ENCODE data around the gene TRIM69.
"Not testable (repeated sequence)": the region's sequence is repeated elsewhere in the genome, so short reads cannot be mapped to it uniquely, and the experiment has no call there.

The TRIM69 gene

DNA sequence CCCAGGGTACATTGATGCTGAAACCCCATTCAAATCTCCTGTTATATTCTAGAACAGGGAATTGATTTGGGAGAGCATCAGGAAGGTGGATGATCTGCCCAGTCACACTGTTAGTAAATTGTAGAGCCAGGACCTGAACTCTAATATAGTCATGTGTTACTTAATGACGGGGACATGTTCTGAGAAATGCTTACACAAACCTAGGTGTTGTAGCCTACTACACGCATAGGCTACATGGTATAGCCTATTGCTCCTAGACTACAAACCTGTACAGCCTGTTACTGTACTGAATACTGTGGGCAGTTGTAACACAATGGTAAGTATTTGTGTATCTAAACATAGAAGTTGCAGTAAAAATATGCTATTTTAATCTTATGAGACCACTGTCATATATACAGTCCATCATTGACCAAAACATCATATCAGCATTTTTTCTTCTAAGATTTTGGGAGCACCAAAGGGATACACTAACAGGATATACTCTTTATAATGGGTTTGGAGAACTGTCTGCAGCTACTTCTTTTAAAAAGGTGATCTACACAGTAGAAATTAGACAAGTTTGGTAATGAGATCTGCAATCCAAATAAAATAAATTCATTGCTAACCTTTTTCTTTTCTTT is 19.2 kb upstream of the TRIM69 start:
- DNase-seq: no peak

DNA sequence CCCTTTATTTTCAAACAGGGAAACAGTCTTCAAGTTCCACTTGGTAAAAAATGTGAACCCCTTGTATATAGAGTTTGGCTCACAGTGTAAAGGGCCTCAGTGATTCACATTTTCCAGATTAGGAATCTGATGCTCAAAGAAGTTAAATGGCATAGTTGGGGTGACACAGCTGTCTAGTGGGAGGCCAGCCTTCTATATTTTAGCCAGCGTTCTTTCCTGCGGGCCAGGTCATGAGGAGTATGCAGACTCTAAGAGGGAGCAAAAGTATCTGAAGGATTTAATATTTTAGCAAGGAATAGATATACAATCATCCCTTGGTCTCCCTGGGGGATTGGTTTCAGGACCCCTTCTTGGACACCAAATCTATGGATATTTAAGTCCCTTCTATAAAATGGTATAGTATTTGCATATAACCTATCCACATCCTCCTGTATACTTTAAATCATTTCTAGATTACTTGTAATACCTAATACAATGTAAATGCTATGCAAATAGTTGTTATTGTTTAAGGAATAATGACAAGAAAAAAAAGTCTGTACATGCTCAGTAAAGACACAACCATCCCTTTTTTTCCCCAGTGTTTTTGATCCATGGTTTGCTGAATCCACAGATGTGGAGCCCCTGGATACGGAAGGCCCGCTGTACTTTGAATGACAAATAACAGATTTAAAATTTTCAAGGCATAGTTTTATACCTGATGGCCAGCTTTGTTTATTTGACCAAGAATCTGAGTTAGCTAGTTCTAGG is 18.0 kb upstream of the TRIM69 start:
- no peak for DNase-seq

DNA sequence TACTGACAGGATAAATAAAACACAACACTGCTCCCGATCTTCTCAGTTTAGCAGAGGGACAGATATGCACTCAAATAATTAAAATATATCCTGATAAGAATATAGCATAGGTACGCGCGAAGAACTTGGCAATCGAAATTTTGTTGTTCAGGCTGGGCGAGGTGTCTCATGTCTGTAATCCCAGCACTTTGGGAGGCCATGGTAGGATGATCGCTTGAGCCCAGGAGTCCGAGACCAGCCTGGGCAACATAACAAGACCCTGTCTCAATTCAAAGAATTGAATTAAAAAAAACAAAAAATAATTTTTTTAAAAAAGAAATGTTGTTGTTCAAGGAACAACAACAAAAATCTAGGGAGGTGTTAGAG is 17.4 kb upstream of the TRIM69 start:
- DNase-seq: no peak

DNA sequence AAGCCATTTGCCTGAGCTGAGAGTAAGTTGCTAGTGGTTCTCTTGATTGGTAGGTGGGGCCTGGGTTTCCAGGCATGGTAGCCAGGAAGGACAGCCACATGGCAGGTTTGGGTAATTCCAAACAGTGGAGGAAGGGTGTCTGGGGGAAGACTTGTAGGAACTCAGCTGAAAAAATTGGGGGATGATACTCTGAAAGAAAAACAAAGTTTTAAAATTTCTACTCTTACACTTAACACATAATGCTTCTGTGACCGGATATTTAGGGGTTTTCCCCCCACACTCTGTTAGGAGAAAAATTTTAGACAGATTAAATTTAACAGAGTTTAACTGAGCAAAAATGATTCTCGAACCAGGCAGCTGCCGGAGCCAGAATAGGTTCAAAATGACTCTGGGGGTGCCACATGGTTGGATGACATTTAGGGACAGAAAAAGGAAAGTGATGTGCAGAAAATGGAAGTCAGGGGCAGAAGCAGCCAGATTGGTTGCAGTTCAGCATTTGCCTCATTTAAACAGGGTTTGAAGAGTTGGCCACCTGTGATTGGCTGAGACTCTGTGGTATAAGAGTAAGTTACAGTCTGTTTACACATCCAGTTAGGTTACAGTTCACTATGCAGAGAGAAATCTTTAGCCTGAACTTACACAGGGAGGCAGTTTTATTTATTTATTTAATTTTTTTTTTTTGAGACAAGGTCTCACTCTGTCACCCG is 16.9 kb upstream of the TRIM69 start:
- peak; percentile 54 for DNase-seq

- DNase-seq: peak; percentile 57
Measured at GRCh38 chr15:44720000-44720435, 16.3 kb upstream of the TRIM69 start.

DNA sequence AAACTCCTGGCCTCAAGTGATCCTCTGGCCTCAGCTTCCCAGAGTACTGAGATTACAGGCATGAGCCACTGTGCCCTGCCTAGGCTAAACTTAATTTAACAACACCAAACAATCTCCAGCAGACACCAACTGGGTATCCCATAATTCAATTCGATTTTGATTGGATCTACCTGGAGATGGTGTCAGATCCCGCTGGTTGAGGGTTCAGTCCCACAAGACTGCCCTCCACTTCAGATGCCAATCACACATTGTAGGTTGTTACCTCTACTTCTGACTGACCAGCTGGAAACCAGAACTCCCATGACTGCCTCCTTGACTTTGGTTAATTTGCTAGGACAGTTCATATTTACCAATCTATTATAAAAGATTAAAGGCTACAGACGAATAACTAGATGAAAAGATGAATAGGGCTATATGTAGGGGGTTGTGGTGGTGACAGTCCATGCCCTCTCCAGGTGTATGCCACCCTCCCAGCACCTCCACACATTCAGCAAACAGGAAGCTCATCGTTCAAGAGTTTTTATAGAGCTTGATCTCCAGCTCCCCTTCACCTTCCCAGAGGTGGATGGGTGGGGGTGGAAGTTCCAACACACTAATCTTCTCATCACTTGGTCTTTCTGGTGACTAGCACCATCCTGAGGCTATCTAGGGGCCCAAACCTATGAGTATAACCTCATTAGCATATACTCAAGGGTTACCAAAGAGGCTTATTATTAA is 15.7 kb upstream of the TRIM69 start:
- DNase-seq: peak; percentile 43

DNA sequence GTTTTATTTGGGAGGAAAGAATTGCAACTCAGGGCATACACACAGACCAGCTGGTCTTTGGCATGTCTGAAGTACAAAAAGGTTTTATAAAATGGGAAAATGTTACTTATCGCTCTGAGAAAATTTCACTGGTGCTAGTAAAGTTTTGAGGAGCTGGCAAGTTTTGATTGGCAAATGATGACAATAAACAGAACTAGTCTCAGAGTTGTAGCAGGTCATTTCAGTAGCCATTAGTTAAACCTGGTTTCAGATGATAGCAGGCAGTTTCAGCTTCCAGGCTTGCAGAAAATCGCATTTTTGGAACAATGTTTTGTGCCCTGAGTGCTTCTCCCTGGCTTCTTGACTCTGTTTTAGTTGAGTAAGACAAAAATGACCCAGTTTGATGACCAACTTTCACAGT is 14.3 kb upstream of the TRIM69 start:
- no peak for DNase-seq

DNA sequence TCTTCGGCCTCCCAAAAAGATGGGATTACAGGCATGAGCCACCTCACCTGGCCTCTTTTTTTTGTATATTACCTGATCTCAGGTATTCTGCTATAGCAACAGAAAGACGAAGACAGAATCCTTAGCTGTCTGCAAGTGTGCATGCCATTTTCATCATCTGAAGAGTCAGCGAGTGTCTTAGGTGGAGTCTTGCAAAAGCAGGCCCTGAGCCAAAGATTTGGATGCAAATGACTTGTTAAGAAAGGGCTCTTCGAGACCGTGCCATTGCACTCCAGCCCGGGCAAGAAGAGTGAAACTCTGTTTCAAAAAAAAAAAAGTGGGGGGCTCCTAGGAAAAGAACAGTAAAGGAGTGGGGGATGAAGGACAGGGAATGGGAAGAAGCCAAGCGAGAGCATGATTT is 10.2 kb upstream of the TRIM69 start:
- DNase-seq: peak; percentile 53

- DNase-seq: peak; percentile 79
Measured at GRCh38 chr15:44726568-44727484, 9.5 kb upstream of the TRIM69 start.

GRCh38 chr15:44727485-44728231 is 8.7 kb upstream of the TRIM69 start:
- no peak for DNase-seq

- DNase-seq: not testable (repeated sequence)
Measured at GRCh38 chr15:44728232-44728575, 8.1 kb upstream of the TRIM69 start.

- DNase-seq: peak; percentile 92
Measured at GRCh38 chr15:44728576-44729407, 7.5 kb upstream of the TRIM69 start.

- peak; percentile 53 for DNase-seq
Measured at GRCh38 chr15:44729408-44730127, 6.8 kb upstream of the TRIM69 start.

DNA sequence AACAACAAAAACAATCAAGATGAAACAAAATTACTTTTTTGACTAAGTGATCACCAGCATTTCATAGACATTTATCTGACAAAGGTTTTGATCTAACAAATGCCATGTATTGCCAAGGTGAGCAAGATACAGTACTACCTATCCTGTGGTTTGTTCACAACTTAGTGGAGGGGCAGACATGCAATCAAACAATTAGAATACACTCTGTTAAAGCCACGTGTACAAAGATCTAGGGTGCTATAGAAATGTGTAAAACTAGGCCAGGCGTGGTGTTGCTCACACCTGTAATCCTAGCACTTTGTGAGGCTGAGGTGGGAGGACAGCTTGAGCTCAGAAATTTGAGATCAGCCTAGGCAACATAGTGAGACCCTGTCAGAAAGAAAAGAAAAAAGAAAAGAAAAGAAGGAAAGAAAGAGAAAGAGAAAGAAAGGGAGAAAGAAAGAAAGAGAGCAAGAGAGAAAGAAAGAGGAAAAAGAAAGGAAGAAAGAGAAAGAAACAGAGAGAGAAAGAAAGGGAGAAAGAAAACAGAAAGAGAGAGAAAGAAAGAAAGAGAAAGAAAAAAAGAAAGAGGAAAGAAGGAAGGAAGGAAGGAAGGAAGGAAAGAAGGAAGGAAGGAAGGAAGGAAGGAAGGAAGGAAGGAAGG is 1.4 kb upstream of the TRIM69 start:
- no peak for DNase-seq

DNA sequence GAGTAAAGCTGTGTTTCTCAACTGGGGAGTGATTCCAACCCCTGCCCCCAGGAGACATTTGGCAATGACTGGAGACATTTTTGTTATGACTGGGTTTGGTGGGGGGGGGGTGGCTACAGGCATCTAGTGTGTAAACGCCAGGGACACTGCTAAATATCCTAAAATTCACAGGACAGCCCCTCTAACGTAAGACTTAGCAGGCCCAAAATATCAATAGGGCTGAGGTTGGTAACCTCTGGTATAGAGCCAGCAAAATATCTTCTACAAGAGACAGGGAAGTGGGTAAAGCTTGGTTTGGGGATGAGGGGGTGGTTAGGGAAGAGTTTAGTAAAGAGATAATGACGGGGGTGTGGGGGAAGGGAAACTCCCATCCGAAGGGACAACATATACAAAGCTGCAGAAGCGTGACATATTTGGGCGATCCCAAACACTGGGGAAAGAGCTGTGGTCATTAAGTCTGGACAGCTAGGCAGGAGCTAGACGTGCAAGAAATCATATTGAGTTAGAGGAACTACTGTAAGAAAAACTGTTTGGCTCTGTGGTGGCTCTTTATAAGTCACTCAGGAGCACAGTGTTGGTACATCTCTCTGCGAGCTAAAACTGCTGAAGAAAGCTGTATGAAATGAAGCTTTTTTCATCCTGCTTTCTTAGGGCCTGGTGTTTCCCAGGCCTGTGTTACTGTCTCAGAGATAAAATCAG is 697 bp upstream of the TRIM69 start:
- peak; percentile 53 for DNase-seq

DNA sequence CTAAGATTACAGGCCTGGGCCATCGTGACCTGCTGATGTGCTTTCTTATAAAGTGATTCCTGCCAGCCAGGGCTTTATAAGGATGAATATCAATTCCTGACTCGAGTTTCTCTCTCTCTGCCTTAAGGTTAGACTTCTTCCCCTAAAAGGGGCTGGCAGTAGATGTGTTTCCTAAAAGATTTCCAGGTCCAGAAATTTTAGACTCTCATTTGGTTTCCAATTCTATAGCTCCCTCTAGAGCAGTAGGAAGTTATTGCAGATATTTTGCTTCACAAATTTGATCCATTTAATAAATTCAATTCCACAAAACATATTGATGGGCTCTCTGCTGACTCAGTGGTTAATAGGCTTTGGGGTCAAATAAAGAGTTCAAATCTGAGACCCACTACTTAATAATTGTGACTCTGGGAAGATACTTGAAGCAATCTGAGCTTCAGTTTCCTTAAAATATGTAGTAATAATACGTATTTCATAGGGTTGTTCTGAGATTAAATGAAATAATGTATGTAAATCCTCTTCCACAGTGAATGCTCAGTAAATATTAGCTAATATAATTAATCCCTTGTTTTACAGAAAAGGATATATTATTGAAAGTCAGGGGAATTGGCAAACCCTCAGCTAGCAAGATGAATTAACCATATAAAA is 2.1 kb downstream of the TRIM69 start:
- DNase-seq: peak; percentile 24

DNA sequence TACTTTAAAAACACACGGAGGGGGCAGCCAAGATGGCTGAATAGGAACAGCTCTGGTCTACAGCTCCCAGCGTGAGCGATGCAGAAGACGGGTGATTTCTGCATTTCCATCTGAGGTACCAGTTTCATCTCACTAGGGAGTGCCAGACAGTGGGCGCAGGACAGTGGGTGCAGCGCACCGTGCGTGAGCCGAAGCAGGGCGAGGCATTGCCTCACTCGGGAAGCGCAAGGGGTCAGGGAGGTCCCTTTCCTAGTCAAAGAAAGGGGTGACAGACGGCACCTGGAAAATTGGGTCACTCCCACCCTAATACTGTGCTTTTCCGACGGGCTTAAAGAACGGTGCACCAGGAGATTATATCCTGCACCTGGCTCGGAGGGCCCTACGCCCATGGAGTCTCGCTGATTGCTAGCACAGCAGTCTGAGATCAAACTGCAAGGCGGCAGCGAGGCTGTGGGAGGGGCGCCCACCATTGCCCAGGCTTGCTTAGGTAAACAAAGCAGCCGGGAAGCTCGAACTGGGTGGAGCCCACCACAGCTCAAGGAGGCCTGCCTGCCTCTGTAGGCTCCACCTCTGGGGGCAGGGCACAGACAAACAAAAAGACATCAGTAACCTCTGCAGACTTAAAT is 3.0 kb downstream of the TRIM69 start:
- DNase-seq: not testable (repeated sequence)

DNA sequence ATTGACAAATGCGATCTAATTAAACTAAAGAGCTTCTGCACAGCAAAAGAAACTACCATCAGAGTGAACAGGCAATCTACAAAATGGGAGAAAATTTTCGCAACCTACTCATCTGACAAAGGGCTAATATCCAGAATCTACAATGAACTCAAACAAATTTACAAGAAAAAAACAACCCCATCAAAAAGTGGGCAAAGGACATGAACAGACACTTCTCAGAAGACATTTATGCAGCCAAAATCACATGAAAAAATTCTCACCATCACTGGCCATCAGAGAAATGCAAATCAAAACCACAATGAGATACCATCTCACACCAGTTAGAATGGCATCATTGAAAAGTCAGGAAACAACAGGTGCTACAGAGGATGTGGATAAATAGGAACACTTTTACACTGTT is 7.1 kb downstream of the TRIM69 start:
- DNase-seq: not testable (repeated sequence)
